Kidney epithelial cell (primary cell): ENCODE data around the gene APBB2. TPM values are rescaled to one million over a fixed set of nuclear protein-coding genes. Genes with fewer than 3 reads are reported as not detected.

Experiments
- DNase-seq: peaks from one replicate; pipeline ENCODE4 v3.0.0-alpha.2; 2010; ENCODE audit warnings: low read depth
- H3K27me3 ChIP-seq: 2 replicates; pipeline ENCODE4 v1.6.0; 2011; ENCODE audit warnings: low read length; ENCODE audit not compliant: control insufficient read depth, insufficient read depth
- H3K36me3 ChIP-seq: 2 replicates; pipeline ENCODE4 v1.5.1; 2011; ENCODE audit warnings: low read length; ENCODE audit not compliant: control insufficient read depth, insufficient read depth
- H3K4me3 ChIP-seq: 2 replicates; pipeline ENCODE4 v1.5.1; 2011; ENCODE audit warnings: low read depth, mild to moderate bottlenecking, control low read depth, low read length
- CTCF ChIP-seq: IDR thresholded peaks from 2 replicates; pipeline ENCODE4 v1.5.1; 2011; ENCODE audit warnings: mild to moderate bottlenecking, moderate library complexity, low read length, control low read depth, inconsistent platforms; ENCODE audit not compliant: insufficient read depth, poor library complexity, severe bottlenecking
- total RNA-seq: library from RNA; depleted of rRNA; stranded (reverse); fragments of >200 nt; gene quantifications from 2 replicates; pipeline ENCODE4 v1.2.3, GENCODE V29; 2015

The APBB2 gene
- total RNA-seq, 1 donor from 2014 or later, result 52.0 TPM

DNA sequence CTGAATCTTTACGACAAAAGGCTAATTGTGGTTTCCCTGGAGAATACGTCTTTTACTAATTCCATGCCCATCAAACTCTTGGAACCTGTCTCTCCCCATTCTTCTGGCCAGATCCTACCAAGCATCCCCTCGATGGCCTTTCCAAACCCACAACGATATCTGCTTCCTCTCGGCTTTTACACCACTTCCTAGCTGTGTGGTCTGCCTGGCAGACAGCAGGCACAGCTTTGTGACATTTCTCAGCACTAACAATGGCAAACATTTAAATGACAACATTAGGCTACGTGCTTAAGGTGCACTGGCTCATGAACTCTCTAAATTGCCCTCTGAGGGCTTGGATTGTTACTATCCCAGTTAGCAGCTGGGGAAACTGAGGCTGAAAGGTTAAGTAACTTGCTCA lies 323.6 kb downstream of the APBB2 start:
- peaks cover 1% of the 10 kb centered on the region for H3K36me3 ChIP-seq

GRCh38 chr4:40890199-40890598 lies 324.1 kb downstream of the APBB2 start:
- Histone ChIP-seq H3K36me3 (peaks cover 1% of the 10 kb centered on the region), H3K27me3 (no peaks in the 10 kb centered on the region), H3K4me3 (no peak overlapping the region)
- no peak for DNase-seq
- no peak for TF ChIP-seq CTCF

More for the DNA sequence above, 323.6 kb downstream of the APBB2 start:
- DNase-seq, result no peak
- no peak for TF ChIP-seq CTCF
- Histone ChIP-seq H3K27me3 (no peaks in the 10 kb centered on the region), H3K4me3 (no peak overlapping the region)

DNA sequence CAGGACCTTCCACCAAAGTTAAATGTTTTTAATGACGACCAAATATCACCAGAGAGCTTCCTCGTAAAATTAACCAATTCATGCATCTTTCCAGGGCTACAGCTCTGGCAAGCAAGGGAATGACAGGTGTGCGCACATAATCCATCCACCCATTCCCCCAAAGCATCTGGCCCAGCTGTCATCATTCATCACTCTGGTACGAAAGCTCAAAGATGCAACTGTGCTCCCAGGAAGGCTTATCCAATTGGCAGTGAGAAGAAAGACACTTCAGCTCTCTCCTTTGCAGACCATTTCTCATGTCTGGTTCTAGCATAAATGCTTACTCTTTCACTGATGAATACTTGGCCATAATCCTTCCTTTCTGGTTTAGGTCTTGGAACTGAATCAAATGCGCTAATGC lies 325.4 kb downstream of the APBB2 start:
- no peak for DNase-seq
- no peak overlapping the region for H3K4me3 ChIP-seq
- peaks cover 1% of the 10 kb centered on the region for H3K36me3 ChIP-seq
- TF ChIP-seq CTCF, result no peak
- H3K27me3 ChIP-seq, result no peaks in the 10 kb centered on the region

DNA sequence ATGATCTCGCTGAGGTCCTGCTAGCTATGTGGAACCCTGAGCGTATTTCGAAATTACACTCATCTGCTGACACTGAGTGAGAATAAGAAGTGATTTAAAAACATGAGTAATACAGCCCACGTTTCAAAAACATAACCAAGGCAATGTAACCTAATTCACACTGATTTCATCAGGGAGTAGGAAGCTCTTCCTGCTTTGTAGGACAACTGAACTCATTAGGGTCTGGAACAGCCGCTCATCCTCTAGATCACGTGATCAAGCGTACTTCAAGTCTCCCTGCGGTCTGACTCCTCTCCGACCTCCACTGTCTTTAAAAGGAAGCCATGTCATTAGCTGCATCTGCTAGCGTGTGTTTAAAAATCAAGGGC lies 326.6 kb downstream of the APBB2 start:
- TF ChIP-seq CTCF, result no peak
- Histone ChIP-seq H3K27me3 (no peaks in the 10 kb centered on the region), H3K4me3 (no peak overlapping the region), H3K36me3 (peaks cover 1% of the 10 kb centered on the region)
- no peak for DNase-seq

GRCh38 chr4:40886931-40887763 lies 327.2 kb downstream of the APBB2 start:
- H3K36me3 ChIP-seq, result peaks cover 1% of the 10 kb centered on the region
- no peaks in the 10 kb centered on the region for H3K27me3 ChIP-seq
- no peak for TF ChIP-seq CTCF
- no peak for DNase-seq
- no peak overlapping the region for H3K4me3 ChIP-seq

GRCh38 chr4:40881851-40882250 lies 332.5 kb downstream of the APBB2 start:
- no peak for DNase-seq
- no peak overlapping the region for H3K4me3 ChIP-seq
- no peaks in the 10 kb centered on the region for H3K36me3 ChIP-seq
- TF ChIP-seq CTCF, result no peak
- H3K27me3 ChIP-seq, result no peaks in the 10 kb centered on the region
